HEK293 (cell line): ENCODE results near the gene ENO2.

Experiments used
- GLI4 ChIP-seq: fragments of 450-650 bp; formaldehyde crosslinking; IDR thresholded peaks from 2 replicates; pipeline ENCODE4 v1.5.1; 2016; ENCODE audit warnings: missing biosample characterization, missing genetic modification characterization
- ZNF112 ChIP-seq: fragments of 450-650 bp; formaldehyde crosslinking; IDR thresholded peaks from 2 replicates; pipeline ENCODE4 v1.5.0; 2017; ENCODE audit warnings: missing biosample characterization, missing genetic modification characterization
- ZNF510 ChIP-seq: fragments of 450-650 bp; formaldehyde crosslinking; IDR thresholded peaks from 2 replicates; pipeline ENCODE4 v1.5.1; 2018; ENCODE audit warnings: mild to moderate bottlenecking, missing genetic modification characterization, missing biosample characterization; ENCODE audit not compliant: insufficient replicate concordance
- TF ChIP-seq, protein P1 (sequence below): fragments of 450-650 bp; formaldehyde crosslinking; IDR thresholded peaks from 2 replicates; pipeline ENCODE4 v1.5.1; 2017; ENCODE audit warnings: missing biosample characterization, missing genetic modification characterization
- TF ChIP-seq, protein P2 (sequence below): fragments of 450-650 bp; formaldehyde crosslinking; IDR thresholded peaks from 2 replicates; pipeline ENCODE4 v1.5.1; 2016; ENCODE audit warnings: missing biosample characterization, missing genetic modification characterization
- TF ChIP-seq, protein P3 (sequence below): fragments of 450-650 bp; formaldehyde crosslinking; IDR thresholded peaks from 2 replicates; pipeline ENCODE4 v1.5.1; 2016; ENCODE audit warnings: missing biosample characterization, missing genetic modification characterization

DNA sequence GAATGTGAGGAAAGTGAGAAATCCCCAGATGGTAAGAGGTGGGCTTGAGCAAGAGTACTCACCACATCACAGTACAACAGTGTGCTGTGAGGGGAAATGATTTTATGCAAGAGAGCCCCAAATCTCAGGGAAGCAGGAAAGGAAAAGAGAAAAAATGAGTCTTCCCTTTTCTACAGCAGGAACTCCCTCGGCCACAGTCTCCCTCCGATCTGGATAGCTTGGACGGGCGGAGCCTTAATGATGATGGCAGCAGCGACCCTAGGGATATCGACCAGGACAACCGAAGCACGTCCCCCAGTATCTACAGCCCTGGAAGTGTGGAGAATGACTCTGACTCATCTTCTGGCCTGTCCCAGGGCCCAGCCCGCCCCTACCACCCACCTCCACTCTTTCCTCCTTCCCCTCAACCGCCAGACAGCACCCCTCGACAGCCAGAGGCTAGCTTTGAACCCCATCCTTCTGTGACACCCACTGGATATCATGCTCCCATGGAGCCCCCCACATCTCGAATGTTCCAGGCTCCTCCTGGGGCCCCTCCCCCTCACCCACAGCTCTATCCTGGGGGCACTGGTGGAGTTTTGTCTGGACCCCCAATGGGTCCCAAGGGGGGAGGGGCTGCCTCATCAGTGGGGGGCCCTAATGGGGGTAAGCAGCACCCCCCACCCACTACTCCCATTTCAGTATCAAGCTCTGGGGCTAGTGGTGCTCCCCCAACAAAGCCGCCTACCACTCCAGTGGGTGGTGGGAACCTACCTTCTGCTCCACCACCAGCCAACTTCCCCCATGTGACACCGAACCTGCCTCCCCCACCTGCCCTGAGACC is 21.2 kb downstream of the ENO2 start:
- TF ChIP-seq ZNF510 (tag by site-specific recombination), result no peak
- no peak for TF ChIP-seq ZNF112 (tag by site-specific recombination)
- no peak for TF ChIP-seq GLI4 (tag by site-specific recombination)
- TF ChIP-seq, protein P1, sequence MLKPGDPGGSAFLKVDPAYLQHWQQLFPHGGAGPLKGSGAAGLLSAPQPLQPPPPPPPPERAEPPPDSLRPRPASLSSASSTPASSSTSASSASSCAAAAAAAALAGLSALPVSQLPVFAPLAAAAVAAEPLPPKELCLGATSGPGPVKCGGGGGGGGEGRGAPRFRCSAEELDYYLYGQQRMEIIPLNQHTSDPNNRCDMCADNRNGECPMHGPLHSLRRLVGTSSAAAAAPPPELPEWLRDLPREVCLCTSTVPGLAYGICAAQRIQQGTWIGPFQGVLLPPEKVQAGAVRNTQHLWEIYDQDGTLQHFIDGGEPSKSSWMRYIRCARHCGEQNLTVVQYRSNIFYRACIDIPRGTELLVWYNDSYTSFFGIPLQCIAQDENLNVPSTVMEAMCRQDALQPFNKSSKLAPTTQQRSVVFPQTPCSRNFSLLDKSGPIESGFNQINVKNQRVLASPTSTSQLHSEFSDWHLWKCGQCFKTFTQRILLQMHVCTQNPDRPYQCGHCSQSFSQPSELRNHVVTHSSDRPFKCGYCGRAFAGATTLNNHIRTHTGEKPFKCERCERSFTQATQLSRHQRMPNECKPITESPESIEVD, result no peak
- TF ChIP-seq, protein P2, sequence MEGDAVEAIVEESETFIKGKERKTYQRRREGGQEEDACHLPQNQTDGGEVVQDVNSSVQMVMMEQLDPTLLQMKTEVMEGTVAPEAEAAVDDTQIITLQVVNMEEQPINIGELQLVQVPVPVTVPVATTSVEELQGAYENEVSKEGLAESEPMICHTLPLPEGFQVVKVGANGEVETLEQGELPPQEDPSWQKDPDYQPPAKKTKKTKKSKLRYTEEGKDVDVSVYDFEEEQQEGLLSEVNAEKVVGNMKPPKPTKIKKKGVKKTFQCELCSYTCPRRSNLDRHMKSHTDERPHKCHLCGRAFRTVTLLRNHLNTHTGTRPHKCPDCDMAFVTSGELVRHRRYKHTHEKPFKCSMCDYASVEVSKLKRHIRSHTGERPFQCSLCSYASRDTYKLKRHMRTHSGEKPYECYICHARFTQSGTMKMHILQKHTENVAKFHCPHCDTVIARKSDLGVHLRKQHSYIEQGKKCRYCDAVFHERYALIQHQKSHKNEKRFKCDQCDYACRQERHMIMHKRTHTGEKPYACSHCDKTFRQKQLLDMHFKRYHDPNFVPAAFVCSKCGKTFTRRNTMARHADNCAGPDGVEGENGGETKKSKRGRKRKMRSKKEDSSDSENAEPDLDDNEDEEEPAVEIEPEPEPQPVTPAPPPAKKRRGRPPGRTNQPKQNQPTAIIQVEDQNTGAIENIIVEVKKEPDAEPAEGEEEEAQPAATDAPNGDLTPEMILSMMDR (tag by site-specific recombination), result no peak
- TF ChIP-seq, protein P3, sequence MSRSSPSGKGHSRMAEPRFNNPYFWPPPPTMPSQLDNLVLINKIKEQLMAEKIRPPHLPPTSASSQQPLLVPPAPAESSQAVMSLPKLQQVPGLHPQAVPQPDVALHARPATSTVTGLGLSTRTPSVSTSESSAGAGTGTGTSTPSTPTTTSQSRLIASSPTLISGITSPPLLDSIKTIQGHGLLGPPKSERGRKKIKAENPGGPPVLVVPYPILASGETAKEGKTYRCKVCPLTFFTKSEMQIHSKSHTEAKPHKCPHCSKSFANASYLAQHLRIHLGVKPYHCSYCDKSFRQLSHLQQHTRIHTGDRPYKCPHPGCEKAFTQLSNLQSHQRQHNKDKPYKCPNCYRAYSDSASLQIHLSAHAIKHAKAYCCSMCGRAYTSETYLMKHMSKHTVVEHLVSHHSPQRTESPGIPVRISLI (tag by site-specific recombination), result no peak
